ENCODE results near the gene PITRM1.

The PITRM1 gene

GRCh38 chr10:3139216-3139910, 33.2 kb downstream of the PITRM1 start:
- no peak for DNase-seq (ENCODE audit: low spot score)

GRCh38 chr10:3137958-3138726, 34.4 kb downstream of the PITRM1 start:
- DNase-seq (ENCODE audit: low spot score): no peak

GRCh38 chr10:3136763-3137611, 35.6 kb downstream of the PITRM1 start:
- no peak for DNase-seq (ENCODE audit: low spot score)

- DNase-seq (ENCODE audit: low spot score): no peak
These were observed 36.2 kb downstream of the PITRM1 start for GRCh38 chr10:3136336-3136735.

- DNase-seq (ENCODE audit: low spot score): no peak
These were observed 37.6 kb downstream of the PITRM1 start for GRCh38 chr10:3135006-3135405.

- no peak for DNase-seq (ENCODE audit: low spot score)
These were observed 38.6 kb downstream of the PITRM1 start for GRCh38 chr10:3133948-3134347.

- no peak for DNase-seq (ENCODE audit: low spot score)
These were observed 40.3 kb downstream of the PITRM1 start for GRCh38 chr10:3132036-3133025.

GRCh38 chr10:3131098-3131497, 41.5 kb downstream of the PITRM1 start:
- no peak for DNase-seq (ENCODE audit: low spot score)

GRCh38 chr10:3129581-3130340, 42.8 kb downstream of the PITRM1 start:
- no peak for DNase-seq (ENCODE audit: low spot score)

- DNase-seq (ENCODE audit: low spot score): no peak
These were observed 44.0 kb downstream of the PITRM1 start for GRCh38 chr10:3128379-3129130.

GRCh38 chr10:3127921-3128320, 44.7 kb downstream of the PITRM1 start:
- no peak for DNase-seq (ENCODE audit: low spot score)

GRCh38 chr10:3126741-3127346, 45.7 kb downstream of the PITRM1 start:
- DNase-seq (ENCODE audit: low spot score): no peak

GRCh38 chr10:3126249-3126648, 46.3 kb downstream of the PITRM1 start:
- no peak for DNase-seq (ENCODE audit: low spot score)

GRCh38 chr10:3125527-3126170, 46.9 kb downstream of the PITRM1 start:
- DNase-seq (ENCODE audit: low spot score): no peak

- no peak for DNase-seq (ENCODE audit: low spot score)
These were observed 48.0 kb downstream of the PITRM1 start for GRCh38 chr10:3124412-3125175.

- no peak for DNase-seq (ENCODE audit: low spot score)
These were observed 48.8 kb downstream of the PITRM1 start for GRCh38 chr10:3123571-3124411.

- DNase-seq (ENCODE audit: low spot score): no peak
These were observed 49.9 kb downstream of the PITRM1 start for GRCh38 chr10:3122486-3123205.

All from germinal center (tissue), 1 donor.